ENCODE measurements around the gene ACBD6. TPM values are rescaled to one million over a fixed set of nuclear protein-coding genes. Genes with fewer than 3 reads are reported as not detected.
A peak's percentile ranks its signal among the peaks of the same experiment; 100 is the strongest.

ACBD6 gene
- total RNA-seq, 1 experiment from 2014 or later: 63.7 TPM

DNA sequence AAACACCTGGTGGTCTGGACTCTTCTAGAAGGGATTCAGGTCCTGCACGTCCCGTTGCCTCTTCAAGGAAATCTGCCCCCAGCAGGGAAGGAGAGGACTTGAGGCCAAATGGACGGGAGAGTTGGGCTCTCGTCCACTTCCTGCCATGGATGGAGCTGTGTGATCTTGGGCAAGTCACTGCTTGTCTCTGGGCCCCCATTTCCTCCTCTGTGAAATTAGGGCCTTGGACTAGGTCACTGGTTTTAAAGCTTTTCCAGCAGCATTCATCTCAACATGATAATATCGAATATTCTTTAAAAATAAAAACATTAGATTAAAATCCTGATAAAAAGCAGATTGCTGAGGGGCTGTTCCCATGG, 245.4 kb downstream of the ACBD6 start:
- Histone ChIP-seq H3K4me1 (ENCODE audit: insufficient read depth, low read length, poor library complexity, severe bottlenecking) (no peaks in the 10 kb centered on the region), H3K9me3 (ENCODE audit: low read depth, low read length, poor library complexity, severe bottlenecking) (no peaks in the 10 kb centered on the region), H3K27me3 (replicated peaks; ENCODE audit: insufficient read depth, low read depth, low read length, poor library complexity) (no peaks in the 10 kb centered on the region), H3K27ac (ENCODE audit: low read depth, low read length, poor library complexity, severe bottlenecking) (no peak overlapping the region), H3K36me3 (ENCODE audit: insufficient read depth, low read length, poor library complexity, severe bottlenecking) (no peaks in the 10 kb centered on the region), H3K4me3 (ENCODE audit: low read depth, low read length, poor library complexity, severe bottlenecking) (no peak overlapping the region)
- DNase-seq (ENCODE audit: low spot score): no peak
- ChIA-PET POLR2A (ENCODE audit: low non-redundant PET) (interaction anchor here (0.6 kb wide), 1 partner anchor 241 kb away, joined by 10 read pairs; no protein-coding TSS in a partner anchor), CTCF (no interaction called here)
- intact Hi-C loops (cut with micrococcal nuclease; ENCODE audit: unreplicated experiment): no loop called here
- no TSS peak for BruUV-seq (replicated peaks)
- TF ChIP-seq, protein P1, sequence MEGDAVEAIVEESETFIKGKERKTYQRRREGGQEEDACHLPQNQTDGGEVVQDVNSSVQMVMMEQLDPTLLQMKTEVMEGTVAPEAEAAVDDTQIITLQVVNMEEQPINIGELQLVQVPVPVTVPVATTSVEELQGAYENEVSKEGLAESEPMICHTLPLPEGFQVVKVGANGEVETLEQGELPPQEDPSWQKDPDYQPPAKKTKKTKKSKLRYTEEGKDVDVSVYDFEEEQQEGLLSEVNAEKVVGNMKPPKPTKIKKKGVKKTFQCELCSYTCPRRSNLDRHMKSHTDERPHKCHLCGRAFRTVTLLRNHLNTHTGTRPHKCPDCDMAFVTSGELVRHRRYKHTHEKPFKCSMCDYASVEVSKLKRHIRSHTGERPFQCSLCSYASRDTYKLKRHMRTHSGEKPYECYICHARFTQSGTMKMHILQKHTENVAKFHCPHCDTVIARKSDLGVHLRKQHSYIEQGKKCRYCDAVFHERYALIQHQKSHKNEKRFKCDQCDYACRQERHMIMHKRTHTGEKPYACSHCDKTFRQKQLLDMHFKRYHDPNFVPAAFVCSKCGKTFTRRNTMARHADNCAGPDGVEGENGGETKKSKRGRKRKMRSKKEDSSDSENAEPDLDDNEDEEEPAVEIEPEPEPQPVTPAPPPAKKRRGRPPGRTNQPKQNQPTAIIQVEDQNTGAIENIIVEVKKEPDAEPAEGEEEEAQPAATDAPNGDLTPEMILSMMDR (conservative IDR thresholded peaks at IDR 0.05; ENCODE audit: low read depth, low read length): no peak
- TF ChIP-seq EZH2 (IDR thresholded peaks at IDR 0.05; ENCODE audit: borderline replicate concordance, low read depth, low read length, poor library complexity, severe bottlenecking): no peak

DNA sequence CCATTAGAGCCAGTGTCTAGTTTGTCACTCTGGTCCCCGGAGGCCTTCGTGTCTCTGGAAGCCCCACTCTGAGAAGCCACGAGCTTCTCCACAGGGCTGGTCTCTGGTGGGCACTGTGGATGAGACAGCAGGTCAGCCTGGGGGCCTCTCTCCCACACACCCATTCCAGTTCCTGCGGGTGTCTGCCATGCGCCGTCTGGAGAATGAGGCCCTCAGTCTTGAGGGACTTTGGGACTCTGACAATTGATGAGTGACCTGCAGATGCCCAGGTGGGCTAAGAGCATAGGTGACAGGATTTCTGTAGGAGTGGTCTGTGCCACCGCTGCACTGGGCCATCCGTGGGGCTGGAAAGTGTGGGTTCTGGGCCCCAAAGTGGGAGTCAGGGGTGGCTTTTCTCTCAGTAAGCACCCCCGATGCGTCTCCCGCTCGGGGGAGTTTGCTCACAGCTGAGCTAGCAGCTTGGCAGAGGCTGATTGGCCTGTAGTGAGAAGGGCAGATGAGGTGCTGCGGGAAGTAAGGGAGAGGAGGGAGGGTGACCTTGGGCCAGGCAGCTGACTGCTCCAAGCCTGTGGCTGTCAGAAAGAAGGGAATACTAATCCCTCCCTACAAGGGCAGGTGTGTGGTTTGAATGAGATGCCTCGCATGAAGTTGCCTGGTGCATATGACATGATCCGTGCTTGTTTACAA, 245.9 kb downstream of the ACBD6 start:
- no TSS peak for BruUV-seq (replicated peaks)
- Histone ChIP-seq H3K9me3 (ENCODE audit: low read depth, low read length, poor library complexity, severe bottlenecking) (no peaks in the 10 kb centered on the region), H3K27ac (ENCODE audit: low read depth, low read length, poor library complexity, severe bottlenecking) (no peak overlapping the region), H3K4me1 (ENCODE audit: insufficient read depth, low read length, poor library complexity, severe bottlenecking) (no peaks in the 10 kb centered on the region), H3K4me3 (ENCODE audit: low read depth, low read length, poor library complexity, severe bottlenecking) (no peak overlapping the region), H3K27me3 (replicated peaks; ENCODE audit: insufficient read depth, low read depth, low read length, poor library complexity) (no peaks in the 10 kb centered on the region), H3K36me3 (ENCODE audit: insufficient read depth, low read length, poor library complexity, severe bottlenecking) (no peaks in the 10 kb centered on the region)
- intact Hi-C loops (cut with micrococcal nuclease; ENCODE audit: unreplicated experiment): no loop called here
- CTCF ChIA-PET: no interaction called here
- no peak for TF ChIP-seq EZH2 (IDR thresholded peaks at IDR 0.05; ENCODE audit: borderline replicate concordance, low read depth, low read length, poor library complexity, severe bottlenecking)
- TF ChIP-seq, protein P1 (conservative IDR thresholded peaks at IDR 0.05; ENCODE audit: low read depth, low read length): no peak
- DNase-seq (ENCODE audit: low spot score): no peak
- POLR2A ChIA-PET (ENCODE audit: low non-redundant PET): interaction anchor here (0.6 kb wide), 1 partner anchor 242 kb away, joined by 10 read pairs; no protein-coding TSS in a partner anchor

DNA sequence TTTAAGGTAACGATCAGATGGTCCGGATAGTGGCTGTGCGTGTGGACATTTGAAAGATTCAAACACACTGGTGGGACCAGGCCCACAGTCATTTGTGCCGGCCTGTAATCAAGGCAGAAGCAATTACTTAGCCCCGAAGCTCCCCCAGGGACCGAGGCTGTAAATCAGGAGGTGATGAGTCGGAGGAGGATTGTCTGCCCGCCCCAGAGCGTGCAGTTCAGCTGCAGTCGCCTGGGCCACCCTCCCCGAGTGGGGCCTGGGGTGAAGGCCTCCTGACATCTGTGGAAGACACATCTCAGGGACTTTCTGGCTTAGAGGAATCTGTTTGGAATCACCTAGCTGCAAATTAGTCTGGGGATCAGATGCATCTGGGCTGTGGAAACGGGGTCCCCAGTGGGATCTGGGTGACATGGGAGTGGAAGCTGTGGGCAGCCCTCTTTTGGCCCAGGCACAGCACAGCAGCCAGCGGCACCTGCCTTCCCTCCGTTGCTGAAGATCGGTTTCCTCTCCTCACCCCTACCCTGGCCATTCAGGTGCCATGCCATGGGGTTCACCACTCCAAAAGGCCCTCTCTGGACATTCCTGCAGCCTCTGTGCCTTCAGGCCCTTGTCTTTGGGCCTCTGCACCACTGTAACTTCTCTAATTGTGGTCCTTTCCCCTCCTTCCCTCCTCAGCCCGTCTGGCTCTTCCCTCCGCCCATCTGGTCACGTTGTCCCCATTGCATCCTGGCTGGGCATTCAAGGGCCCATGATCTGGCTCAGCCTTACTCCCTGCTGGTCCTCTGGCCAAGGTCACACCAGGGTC, 246.6 kb downstream of the ACBD6 start:
- no TSS peak for BruUV-seq (replicated peaks)
- H3K27ac ChIP-seq (ENCODE audit: low read depth, low read length, poor library complexity, severe bottlenecking): no peak overlapping the region
- POLR2A ChIA-PET (ENCODE audit: low non-redundant PET): no interaction called here
- H3K27me3 ChIP-seq (replicated peaks; ENCODE audit: insufficient read depth, low read depth, low read length, poor library complexity): no peaks in the 10 kb centered on the region
- no peaks in the 10 kb centered on the region for H3K4me1 ChIP-seq (ENCODE audit: insufficient read depth, low read length, poor library complexity, severe bottlenecking)
- no peaks in the 10 kb centered on the region for H3K9me3 ChIP-seq (ENCODE audit: low read depth, low read length, poor library complexity, severe bottlenecking)
- intact Hi-C loops (cut with micrococcal nuclease; ENCODE audit: unreplicated experiment): no loop called here
- no peak for TF ChIP-seq EZH2 (IDR thresholded peaks at IDR 0.05; ENCODE audit: borderline replicate concordance, low read depth, low read length, poor library complexity, severe bottlenecking)
- TF ChIP-seq, protein P1 (conservative IDR thresholded peaks at IDR 0.05; ENCODE audit: low read depth, low read length): no peak
- no peak overlapping the region for H3K4me3 ChIP-seq (ENCODE audit: low read depth, low read length, poor library complexity, severe bottlenecking)
- DNase-seq (ENCODE audit: low spot score): peak; percentile 22
- H3K36me3 ChIP-seq (ENCODE audit: insufficient read depth, low read length, poor library complexity, severe bottlenecking): no peaks in the 10 kb centered on the region
- CTCF ChIA-PET: no interaction called here
